Nephron progenitor cell (in vitro differentiated cells): ENCODE results near the gene CCND1.

Source experiments
- DNase-seq: peaks from one replicate; pipeline ENCODE4 v3.0.0; 2021
- H3K27ac Mint-ChIP-seq: 2 replicates; pipeline ENCODE4 v1.8.0; 2021; ENCODE audit warnings: mild to moderate bottlenecking, moderate library complexity, mixed read lengths
- H3K27me3 Mint-ChIP-seq: 2 replicates; pipeline ENCODE4 v1.8.0; 2021; ENCODE audit warnings: mild to moderate bottlenecking, low read depth, mixed read lengths; ENCODE audit not compliant: poor library complexity
- H3K36me3 Mint-ChIP-seq: 2 replicates; pipeline ENCODE4 v1.8.0; 2021; ENCODE audit warnings: low read depth, mixed read lengths
- H3K4me1 Mint-ChIP-seq: 2 replicates; pipeline ENCODE4 v1.8.0; 2021; ENCODE audit warnings: mixed read lengths
- H3K4me3 Mint-ChIP-seq: 2 replicates; pipeline ENCODE4 v1.8.0; 2021; ENCODE audit warnings: mild to moderate bottlenecking, moderate library complexity, mixed read lengths
- H3K9me3 Mint-ChIP-seq: 2 replicates; pipeline ENCODE4 v1.8.0; 2021; ENCODE audit warnings: mild to moderate bottlenecking, moderate library complexity, mixed read lengths
- CTCF ChIP-seq: fragments of 200-600 bp; sonication (generic); IDR thresholded peaks from 2 replicates; pipeline ENCODE4 v1.5.0; 2021; ENCODE audit warnings: antibody characterized with exemption

CCND1 gene

DNA sequence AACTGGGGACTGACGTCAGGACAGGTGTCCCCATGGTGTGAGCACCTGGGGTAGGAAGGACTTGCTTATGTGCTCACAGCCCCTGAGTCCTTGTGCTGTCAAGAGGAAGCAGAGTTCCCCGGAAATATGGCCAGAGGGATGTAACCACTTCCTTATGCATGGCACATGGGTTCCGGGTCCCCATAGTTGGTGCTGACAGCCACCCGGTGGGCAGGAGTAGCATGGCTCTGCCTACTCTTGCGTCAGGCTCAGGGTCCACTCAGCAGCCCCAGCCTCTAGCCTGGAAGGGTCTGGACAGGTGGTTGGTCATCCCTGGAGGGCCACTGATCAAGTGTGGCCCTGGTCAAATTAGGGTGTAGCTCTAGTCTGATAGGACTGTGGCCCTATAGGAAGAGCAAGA, 42.8 kb upstream of the CCND1 start:
- Mint-ChIP-seq H3K9me3 (peaks cover 13% of the 10 kb centered on the region), H3K36me3 (no peaks in the 10 kb centered on the region), H3K27me3 (peaks cover 23% of the 10 kb centered on the region), H3K4me3 (no peak overlapping the region), H3K4me1 (peaks cover 13% of the 10 kb centered on the region), H3K27ac (no peak overlapping the region)
- DNase-seq, result no peak
- TF ChIP-seq CTCF, result no peak

GRCh38 chr11:69599502-69599901, 41.5 kb upstream of the CCND1 start:
- H3K27ac Mint-ChIP-seq, result no peak overlapping the region
- no peaks in the 10 kb centered on the region for H3K36me3 Mint-ChIP-seq
- peaks cover 29% of the 10 kb centered on the region for H3K27me3 Mint-ChIP-seq
- no peak overlapping the region for H3K4me3 Mint-ChIP-seq
- no peak for TF ChIP-seq CTCF
- no peak for DNase-seq
- peaks cover 26% of the 10 kb centered on the region for H3K4me1 Mint-ChIP-seq
- peaks cover 13% of the 10 kb centered on the region for H3K9me3 Mint-ChIP-seq

DNA sequence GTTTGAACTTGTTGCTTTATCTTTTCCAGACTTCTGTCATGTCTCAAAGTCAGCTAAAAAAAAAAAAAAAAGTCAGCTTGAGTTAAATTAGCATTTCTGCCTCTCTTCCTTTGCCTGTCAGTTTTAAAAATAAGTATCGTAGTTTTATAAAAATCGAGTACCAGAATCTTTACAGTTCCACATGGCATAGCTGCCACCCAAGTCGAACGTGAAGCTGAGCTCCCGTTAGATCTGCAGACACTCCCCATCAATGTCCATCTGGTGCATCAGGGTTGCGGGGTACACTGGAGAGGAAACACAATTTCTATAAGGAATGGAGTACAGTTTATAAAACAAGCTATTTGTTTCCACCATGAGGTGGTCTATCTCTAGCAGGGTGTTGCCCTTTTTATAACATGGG, 41.0 kb upstream of the CCND1 start:
- peaks cover 34% of the 10 kb centered on the region for H3K27me3 Mint-ChIP-seq
- no peak for TF ChIP-seq CTCF
- H3K4me1 Mint-ChIP-seq, result peaks cover 26% of the 10 kb centered on the region
- H3K27ac Mint-ChIP-seq, result no peak overlapping the region
- no peak for DNase-seq
- H3K9me3 Mint-ChIP-seq, result peaks cover 13% of the 10 kb centered on the region
- no peak overlapping the region for H3K4me3 Mint-ChIP-seq
- H3K36me3 Mint-ChIP-seq, result no peaks in the 10 kb centered on the region

DNA sequence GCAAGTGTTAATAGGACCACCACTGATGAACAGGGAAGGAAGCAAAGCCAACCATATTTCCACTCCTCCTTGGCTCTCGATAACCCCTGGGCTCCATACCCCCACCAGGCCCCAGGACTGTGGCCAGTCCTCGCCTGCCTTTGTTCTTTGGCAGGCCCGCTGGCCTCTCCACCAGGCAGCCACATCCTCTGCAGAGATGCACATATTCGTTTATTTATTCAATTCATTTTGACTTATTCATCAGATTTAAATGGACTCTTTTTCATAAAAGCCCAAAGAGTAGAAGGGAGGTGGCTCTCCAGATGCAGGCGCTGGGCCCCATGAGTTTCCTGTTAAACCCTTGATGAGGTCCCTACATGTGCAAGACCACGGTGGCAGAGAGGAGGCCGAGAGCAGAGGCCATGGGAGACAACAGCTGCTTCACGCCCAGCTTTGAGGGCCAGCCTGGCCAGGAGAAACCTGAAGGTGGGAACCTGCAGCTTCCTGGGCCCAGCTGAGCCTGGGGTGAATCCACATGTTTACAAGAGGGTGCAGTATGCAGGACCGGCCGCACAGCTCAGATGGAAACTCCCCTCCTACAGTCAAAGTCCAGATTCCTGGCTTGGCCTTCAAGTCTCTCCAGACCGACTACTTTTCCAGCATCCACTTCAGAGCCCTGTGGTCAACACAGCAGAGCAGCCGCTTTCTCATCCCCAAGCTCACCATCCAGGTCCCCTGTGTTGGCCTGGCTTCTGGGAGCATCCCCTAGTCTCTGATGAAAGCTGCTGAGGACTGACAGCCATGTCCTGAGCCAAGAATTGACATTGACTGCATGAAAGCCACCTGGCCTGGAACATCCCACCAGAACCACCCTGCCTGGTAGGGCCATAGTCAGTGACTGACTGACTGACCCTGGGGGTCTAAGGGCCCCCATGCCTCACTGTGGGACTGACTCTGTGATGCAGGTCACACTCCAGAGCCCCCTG, 39.7 kb upstream of the CCND1 start:
- peaks cover 26% of the 10 kb centered on the region for H3K4me1 Mint-ChIP-seq
- TF ChIP-seq CTCF, result no peak
- H3K27me3 Mint-ChIP-seq, result peaks cover 37% of the 10 kb centered on the region

DNA sequence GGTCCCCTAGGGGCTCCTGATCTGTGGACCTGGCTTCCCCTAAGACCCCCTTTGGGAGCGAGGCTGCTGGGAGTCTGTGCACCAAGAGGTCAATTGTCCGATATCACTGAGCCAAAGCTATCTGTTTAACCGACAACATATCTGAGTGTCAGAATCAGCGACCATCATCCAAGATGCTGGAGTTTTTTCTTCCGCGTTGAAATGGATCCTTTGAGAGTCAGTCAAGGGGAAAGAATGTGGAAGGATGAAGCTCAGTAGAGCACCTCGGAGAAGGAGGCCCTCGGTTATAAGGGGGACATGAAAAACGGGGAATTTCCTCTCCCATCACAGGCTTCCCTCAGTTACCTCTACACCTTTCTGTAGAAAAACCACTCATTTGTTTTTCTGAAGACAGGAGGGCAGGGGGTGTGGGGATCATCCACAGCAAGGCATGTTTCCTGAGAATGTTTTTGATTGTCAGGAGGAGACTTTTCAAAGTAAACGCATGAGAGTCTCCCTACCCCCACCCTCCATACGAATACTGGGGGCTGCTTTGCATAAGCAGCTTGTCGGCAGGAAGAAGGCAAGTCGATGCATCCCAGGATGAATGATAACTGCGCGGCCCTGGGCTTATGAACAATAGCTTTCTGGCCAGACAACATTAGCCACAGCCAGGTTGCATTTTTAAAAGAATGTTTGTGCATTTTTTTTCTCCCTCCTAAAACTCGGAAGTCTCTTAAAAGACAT, 37.7 kb upstream of the CCND1 start:
- Mint-ChIP-seq H3K4me1 (peaks cover 26% of the 10 kb centered on the region), H3K27ac (peak overlapping the region; percentile 27), H3K4me3 (peak overlapping the region; percentile 28), H3K36me3 (no peaks in the 10 kb centered on the region), H3K9me3 (peaks cover 20% of the 10 kb centered on the region), H3K27me3 (peaks cover 39% of the 10 kb centered on the region)
- DNase-seq, result no peak
- no peak for TF ChIP-seq CTCF

More for the DNA sequence above, 39.7 kb upstream of the CCND1 start:
- Mint-ChIP-seq H3K9me3 (peaks cover 13% of the 10 kb centered on the region), H3K27ac (no peak overlapping the region), H3K36me3 (no peaks in the 10 kb centered on the region), H3K4me3 (no peak overlapping the region)
- DNase-seq, result no peak
